ENCODE measurements around the gene DUSP3.

The DUSP3 gene

DNA sequence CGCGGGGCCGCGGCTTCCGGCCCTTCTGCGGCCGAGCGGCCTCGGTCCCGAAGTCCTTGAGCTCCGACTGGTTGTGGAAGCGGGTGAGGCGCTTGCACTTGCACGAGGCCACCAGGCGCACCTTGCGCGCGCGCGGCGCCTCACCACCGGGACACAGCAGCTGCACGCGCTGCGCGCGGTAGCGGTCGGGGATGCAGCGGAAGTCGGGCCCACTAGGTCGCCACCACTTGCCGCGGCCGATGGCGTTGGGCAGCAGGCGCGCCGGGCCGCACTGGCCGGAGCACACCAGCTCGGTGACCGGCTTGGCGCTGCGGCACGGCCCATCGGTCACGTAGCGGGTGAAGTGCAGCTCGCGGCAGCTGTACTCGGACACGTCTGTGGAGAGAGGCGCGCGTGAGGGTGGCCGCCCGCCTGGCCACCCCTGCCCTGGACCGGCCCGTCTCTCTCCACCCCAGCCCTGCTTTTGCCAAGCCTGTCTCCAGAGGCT lies 23.3 kb downstream of the DUSP3 start:
- peaks cover 5% of the 10 kb centered on the region for H3K4me1 Mint-ChIP-seq
- H3K9me3 Mint-ChIP-seq, result no peaks in the 10 kb centered on the region
- H3K4me3 Mint-ChIP-seq, result no peak overlapping the region
- peak; percentile 42 for DNase-seq
- H3K36me3 Mint-ChIP-seq, result no peaks in the 10 kb centered on the region
- H3K27me3 Mint-ChIP-seq, result peaks cover 93% of the 10 kb centered on the region
- CTCF ChIA-PET, result interaction anchor here (1.5 to 13.8 kb wide), 5 partner anchors 9 to 178 kb away, joined by 3 to 445 read pairs (median 19); no protein-coding TSS in a partner anchor
- H3K27ac Mint-ChIP-seq, result no peak overlapping the region

DNA sequence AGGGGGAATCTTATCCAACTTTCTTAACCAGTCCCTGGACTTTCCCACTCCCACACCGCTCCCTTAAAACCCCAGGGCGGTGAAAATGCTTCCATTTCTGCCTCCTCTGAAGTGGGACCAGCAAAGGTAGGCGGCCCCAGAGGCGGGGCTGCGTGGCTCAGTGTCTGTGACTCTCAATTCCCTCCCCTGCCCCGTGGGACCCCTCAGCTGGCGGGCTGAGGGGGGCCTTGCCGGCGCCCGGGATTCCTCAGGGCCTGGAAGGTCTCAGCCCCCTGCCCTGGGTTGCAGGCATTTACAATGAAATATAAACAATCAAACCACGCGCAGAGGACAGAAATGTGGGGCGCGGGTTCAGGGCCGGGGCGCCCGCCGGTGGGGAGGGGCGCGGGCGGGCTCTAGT lies 23.8 kb downstream of the DUSP3 start:
- H3K4me1 Mint-ChIP-seq, result peaks cover 9% of the 10 kb centered on the region
- no peaks in the 10 kb centered on the region for H3K9me3 Mint-ChIP-seq
- no peak for DNase-seq
- H3K4me3 Mint-ChIP-seq, result no peak overlapping the region
- H3K27me3 Mint-ChIP-seq, result peaks cover 93% of the 10 kb centered on the region
- H3K36me3 Mint-ChIP-seq, result no peaks in the 10 kb centered on the region
- no peak overlapping the region for H3K27ac Mint-ChIP-seq
- CTCF ChIA-PET, result interaction anchor here (1.8 to 13.8 kb wide), 3 partner anchors 9 to 58 kb away, joined by 4 to 445 read pairs (median 19); no protein-coding TSS in a partner anchor

DNA sequence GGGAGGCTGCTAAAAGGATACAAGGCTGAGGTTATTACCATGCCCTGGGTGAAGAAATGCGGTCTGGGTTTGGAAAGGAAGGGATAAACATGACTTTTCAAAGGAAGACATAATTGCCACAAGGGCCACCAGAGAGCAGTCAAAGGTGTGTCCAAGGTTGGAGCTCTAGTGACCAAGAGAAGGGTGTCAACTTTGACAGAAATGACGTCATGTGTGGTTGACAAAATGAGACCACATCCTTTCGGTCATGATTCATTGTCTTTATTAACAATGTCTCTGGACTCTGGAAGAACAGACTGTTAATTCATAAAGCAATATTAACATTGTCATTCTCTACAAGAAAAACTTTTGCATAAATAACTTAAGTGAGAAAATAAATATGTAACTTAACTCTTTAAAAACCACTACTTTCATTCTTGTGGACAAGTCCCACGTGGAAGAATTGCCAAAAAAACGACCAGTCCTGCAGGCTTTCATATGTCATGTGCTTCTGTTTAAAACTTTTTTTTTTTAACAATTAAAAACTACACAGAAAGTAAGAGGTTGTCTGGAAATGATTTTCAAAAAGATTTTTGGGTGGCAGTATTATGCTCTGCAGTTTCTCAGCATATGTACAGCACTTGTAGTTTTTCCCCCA lies 25.2 kb downstream of the DUSP3 start:
- no peak for DNase-seq
- Mint-ChIP-seq H3K4me3 (no peak overlapping the region), H3K27ac (no peak overlapping the region), H3K4me1 (peaks cover 15% of the 10 kb centered on the region), H3K27me3 (peaks cover 92% of the 10 kb centered on the region), H3K36me3 (no peaks in the 10 kb centered on the region), H3K9me3 (no peaks in the 10 kb centered on the region)
- CTCF ChIA-PET, result interaction anchor here (1.0 to 1.9 kb wide), 2 partner anchors 12 to 59 kb away, joined by 5 to 10 read pairs; no protein-coding TSS in a partner anchor

DNA sequence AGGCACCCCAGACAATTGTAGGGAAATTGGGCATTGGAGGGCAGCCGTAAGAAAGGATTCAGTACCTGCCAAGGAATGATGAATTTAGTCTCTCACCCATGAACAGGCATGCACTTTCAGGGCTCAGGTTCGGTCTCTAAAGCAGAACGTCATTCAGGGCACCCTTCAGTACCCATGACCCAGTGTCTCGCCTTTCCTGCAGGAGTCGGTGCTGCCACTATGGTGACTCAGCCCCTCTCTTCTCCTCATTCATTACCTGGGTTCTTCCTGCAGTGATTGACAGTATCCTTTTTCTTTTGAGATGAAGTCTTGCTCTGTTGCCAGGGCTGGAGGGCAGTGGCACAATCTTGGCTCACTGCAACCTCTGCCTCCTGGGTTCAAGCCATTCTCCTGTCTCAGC lies 28.6 kb downstream of the DUSP3 start:
- DNase-seq, result no peak
- H3K9me3 Mint-ChIP-seq, result no peaks in the 10 kb centered on the region
- H3K27ac Mint-ChIP-seq, result no peak overlapping the region
- no peak overlapping the region for H3K4me3 Mint-ChIP-seq
- CTCF ChIA-PET, result interaction anchor here (0.9 to 1.7 kb wide), 2 partner anchors 9 to 10 kb away, joined by 3 to 6 read pairs; no protein-coding TSS in a partner anchor
- peaks cover 79% of the 10 kb centered on the region for H3K27me3 Mint-ChIP-seq
- peaks cover 9% of the 10 kb centered on the region for H3K4me1 Mint-ChIP-seq
- H3K36me3 Mint-ChIP-seq, result no peaks in the 10 kb centered on the region

DNA sequence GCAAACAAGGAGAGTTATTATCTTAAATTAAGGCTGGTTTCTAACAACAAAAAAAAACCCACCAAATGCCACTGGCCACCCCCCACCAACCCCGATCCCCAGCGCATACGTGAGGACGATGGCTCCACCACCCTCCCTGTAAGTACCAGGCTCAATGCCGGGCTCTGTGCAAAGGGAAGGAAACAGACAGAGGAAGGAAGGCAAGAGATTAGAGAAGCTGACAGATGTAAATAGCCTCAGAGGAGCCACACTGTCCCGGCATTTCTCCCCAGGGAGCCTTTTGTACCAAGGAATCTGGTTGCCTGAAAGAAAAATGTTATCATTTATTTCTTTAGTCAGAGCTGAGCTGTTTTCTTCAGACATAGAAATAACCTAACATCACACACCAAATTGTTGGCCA lies 33.2 kb downstream of the DUSP3 start:
- peaks cover 70% of the 10 kb centered on the region for H3K27me3 Mint-ChIP-seq
- CTCF ChIA-PET, result interaction anchor here (1.0 to 1.2 kb wide), 3 partner anchors 10 to 50 kb away, joined by 3 to 4 read pairs (median 4); no protein-coding TSS in a partner anchor
- H3K27ac Mint-ChIP-seq, result no peak overlapping the region
- no peak for DNase-seq
- no peak overlapping the region for H3K4me3 Mint-ChIP-seq
- H3K4me1 Mint-ChIP-seq, result peaks cover 9% of the 10 kb centered on the region
- H3K36me3 Mint-ChIP-seq, result no peaks in the 10 kb centered on the region
- no peaks in the 10 kb centered on the region for H3K9me3 Mint-ChIP-seq

DNA sequence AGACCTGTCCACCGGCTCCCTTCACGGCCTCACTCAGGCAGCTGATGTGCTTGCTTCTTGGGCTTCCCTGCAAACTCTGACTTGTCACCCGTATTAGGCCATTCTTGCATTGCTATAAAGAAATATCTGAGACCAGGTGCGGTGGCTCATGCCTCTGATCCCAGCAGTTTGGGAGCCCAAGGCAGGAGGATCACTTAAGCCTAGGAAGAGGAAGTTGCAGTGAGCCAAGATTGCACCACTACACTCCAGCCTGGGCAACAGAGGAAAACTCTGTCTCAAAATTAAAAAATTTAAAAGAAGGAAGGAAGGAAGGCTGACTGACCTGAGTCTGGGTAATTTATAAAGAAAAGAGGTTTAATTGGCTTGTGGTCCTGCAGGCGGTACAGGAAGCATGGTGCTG lies 37.1 kb downstream of the DUSP3 start:
- no peaks in the 10 kb centered on the region for H3K36me3 Mint-ChIP-seq
- no peaks in the 10 kb centered on the region for H3K9me3 Mint-ChIP-seq
- H3K27ac Mint-ChIP-seq, result no peak overlapping the region
- CTCF ChIA-PET, result no interaction called here
- H3K4me3 Mint-ChIP-seq, result no peak overlapping the region
- H3K4me1 Mint-ChIP-seq, result no peaks in the 10 kb centered on the region
- peaks cover 65% of the 10 kb centered on the region for H3K27me3 Mint-ChIP-seq
- DNase-seq, result no peak

DNA sequence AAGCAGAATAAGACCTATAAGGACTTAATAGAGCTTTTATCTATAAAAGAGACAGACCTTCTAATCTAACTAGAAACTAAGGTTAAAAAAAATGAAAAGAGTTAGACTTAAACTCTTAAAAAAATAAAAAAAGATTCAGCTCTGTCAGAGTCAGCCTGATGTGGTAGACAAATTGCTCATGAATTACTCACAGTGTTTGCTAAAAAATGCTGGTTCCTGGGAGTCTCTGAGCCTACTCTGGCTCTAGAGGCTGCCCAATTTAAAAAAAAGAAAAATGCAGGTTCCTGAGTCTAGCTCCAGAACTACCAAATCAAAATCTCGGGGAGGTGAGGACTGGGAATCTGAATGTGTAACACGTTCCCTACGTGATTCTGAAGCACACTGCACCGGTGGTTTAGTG lies 38.2 kb downstream of the DUSP3 start:
- no peak for DNase-seq
- H3K9me3 Mint-ChIP-seq, result no peaks in the 10 kb centered on the region
- CTCF ChIA-PET, result interaction anchor here (0.8 to 1.3 kb wide), 2 partner anchors 19 to 47 kb away, joined by 3 to 4 read pairs; no protein-coding TSS in a partner anchor
- H3K36me3 Mint-ChIP-seq, result no peaks in the 10 kb centered on the region
- no peak overlapping the region for H3K27ac Mint-ChIP-seq
- no peak overlapping the region for H3K4me3 Mint-ChIP-seq
- no peaks in the 10 kb centered on the region for H3K4me1 Mint-ChIP-seq
- peaks cover 60% of the 10 kb centered on the region for H3K27me3 Mint-ChIP-seq

DNA sequence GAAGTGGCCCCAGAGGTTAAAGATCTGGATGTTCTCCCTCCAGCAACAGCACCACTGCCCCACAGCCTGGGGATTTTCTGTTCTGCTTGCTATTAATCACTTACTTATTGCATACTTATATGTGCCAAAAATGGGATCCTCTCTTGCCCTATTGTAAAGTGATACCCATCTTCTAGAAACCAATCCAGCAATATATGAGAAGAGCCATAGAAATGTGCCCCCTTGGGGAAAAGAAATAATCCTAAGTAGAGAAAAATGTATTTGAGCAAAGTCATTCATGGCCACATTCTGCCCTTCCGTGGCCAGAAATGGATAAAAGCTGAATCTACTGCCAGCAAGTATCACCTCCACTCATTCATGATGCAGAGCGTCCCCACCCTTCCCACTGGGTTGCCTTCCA lies 41.1 kb downstream of the DUSP3 start:
- Mint-ChIP-seq H3K4me1 (no peaks in the 10 kb centered on the region), H3K4me3 (no peak overlapping the region), H3K36me3 (no peaks in the 10 kb centered on the region), H3K27ac (no peak overlapping the region), H3K9me3 (peaks cover 1% of the 10 kb centered on the region), H3K27me3 (peaks cover 44% of the 10 kb centered on the region)
- CTCF ChIA-PET, result interaction anchor here (1.3 kb wide), 1 partner anchor 29 kb away, joined by 4 read pairs; no protein-coding TSS in a partner anchor
- DNase-seq, result no peak

DNA sequence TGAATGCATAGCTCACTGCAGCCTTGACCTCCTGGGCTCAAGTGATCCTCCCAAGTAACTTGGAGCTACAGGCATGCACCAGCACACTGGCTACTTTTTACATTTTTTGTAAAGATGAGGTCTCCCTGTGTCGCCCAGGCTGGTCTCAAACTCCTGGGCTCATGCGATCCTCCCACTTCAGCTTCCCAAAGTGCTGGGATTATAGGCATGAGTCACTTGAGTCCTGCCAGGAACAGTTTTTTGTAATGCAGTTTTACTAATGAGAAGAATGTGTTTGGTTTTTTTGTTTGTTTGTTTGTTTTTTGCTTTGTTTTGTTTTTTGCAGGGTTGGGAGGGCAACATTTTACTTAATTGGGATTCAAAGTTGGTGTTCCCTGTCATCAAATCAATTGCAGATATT lies 42.4 kb downstream of the DUSP3 start:
- CTCF ChIA-PET, result no interaction called here
- Mint-ChIP-seq H3K4me1 (no peaks in the 10 kb centered on the region), H3K9me3 (peaks cover 1% of the 10 kb centered on the region), H3K4me3 (no peak overlapping the region), H3K27ac (no peak overlapping the region), H3K27me3 (peaks cover 37% of the 10 kb centered on the region), H3K36me3 (no peaks in the 10 kb centered on the region)
- no peak for DNase-seq

DNA sequence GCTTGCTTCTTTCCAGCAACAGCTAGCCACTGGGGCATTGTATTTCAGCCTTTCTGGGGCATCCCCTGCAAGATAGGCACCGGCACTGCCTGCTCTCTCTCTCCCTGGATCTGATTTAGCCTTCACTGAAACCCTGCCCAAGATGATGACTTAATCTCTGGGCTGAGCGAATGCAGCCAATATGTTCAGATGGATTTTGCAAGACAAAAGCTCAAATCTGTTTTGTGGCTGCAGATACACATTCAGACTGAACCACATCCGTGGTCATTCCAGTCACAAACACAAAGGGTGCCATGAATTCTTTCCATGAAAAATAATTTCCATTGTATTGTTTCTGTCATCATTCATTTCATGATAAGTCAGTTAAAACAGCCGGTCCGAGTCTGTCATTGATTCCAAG lies 44.4 kb downstream of the DUSP3 start:
- no peak overlapping the region for H3K4me3 Mint-ChIP-seq
- peaks cover 27% of the 10 kb centered on the region for H3K27me3 Mint-ChIP-seq
- peaks cover 1% of the 10 kb centered on the region for H3K9me3 Mint-ChIP-seq
- H3K36me3 Mint-ChIP-seq, result no peaks in the 10 kb centered on the region
- CTCF ChIA-PET, result interaction anchor here (1.0 to 1.2 kb wide), 2 partner anchors 10 to 210 kb away, joined by 3 to 4 read pairs; no protein-coding TSS in a partner anchor
- no peak overlapping the region for H3K27ac Mint-ChIP-seq
- DNase-seq, result no peak
- H3K4me1 Mint-ChIP-seq, result no peaks in the 10 kb centered on the region

DNA sequence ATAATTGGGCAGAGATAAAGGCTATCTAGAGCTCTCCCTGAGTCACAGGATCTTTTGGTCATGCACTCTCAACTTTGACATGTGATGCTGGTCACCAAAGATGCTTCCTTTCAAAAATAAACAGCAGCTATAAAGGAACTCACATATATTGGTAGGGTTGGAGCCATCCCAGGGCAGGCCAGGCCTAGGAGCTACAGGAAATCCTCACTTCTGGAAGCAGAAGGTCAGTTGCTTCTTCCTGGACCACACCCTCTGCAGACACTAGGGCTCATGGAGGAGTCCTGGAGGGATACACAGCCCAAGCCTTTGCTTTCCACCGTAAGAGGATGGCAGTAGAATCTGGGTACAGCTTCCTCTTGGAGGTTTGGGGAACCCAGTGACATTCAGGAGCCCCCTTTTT lies 44.8 kb downstream of the DUSP3 start:
- Mint-ChIP-seq H3K4me3 (no peak overlapping the region), H3K4me1 (no peaks in the 10 kb centered on the region), H3K36me3 (no peaks in the 10 kb centered on the region), H3K27ac (no peak overlapping the region), H3K9me3 (peaks cover 1% of the 10 kb centered on the region), H3K27me3 (peaks cover 27% of the 10 kb centered on the region)
- CTCF ChIA-PET, result interaction anchor here (1.0 to 1.2 kb wide), 2 partner anchors 9 to 210 kb away, joined by 3 to 4 read pairs; no protein-coding TSS in a partner anchor
- DNase-seq, result no peak

DNA sequence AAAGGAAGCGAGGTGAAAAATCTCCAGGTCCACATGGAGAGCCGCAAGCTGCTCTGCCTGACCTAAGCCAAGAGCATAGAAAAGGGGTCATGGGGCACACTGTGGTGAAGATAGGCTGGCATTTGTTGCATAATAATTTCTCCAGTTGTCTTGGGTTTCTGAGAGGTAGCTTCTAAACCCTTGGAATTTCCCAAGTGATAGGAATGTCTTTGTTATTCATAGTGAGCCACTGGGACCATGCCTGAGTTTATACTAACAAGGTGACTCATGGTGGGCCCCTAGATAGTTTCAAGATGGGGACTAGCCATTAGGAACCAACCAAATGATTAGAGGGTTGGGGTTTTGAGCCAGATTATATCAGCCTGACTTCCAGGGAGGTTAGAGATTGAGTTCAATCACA lies 45.8 kb downstream of the DUSP3 start:
- no peak overlapping the region for H3K4me3 Mint-ChIP-seq
- H3K4me1 Mint-ChIP-seq, result no peaks in the 10 kb centered on the region
- CTCF ChIA-PET, result no interaction called here
- DNase-seq, result no peak
- H3K27ac Mint-ChIP-seq, result no peak overlapping the region
- H3K36me3 Mint-ChIP-seq, result no peaks in the 10 kb centered on the region
- H3K27me3 Mint-ChIP-seq, result peaks cover 25% of the 10 kb centered on the region
- H3K9me3 Mint-ChIP-seq, result peaks cover 1% of the 10 kb centered on the region

DNA sequence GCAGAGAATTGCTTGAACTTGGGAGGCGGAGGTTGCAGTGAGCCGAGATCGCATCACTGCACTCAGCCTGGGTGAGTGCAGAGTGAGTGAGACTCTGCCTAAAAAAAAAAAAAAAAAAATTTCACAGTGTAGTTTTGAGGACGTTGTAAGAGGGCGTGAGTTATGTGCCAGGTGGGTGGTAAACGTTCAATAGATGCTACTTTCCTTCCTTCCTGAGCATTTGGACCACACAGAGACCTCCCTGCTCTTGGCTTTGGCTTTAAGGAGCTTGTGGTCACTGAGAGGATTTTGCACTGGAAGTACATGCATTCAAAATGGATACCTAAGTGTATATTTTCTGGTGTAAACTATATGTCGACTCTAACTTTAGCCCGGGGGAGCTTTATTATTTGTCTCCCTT lies 50.7 kb downstream of the DUSP3 start:
- CTCF ChIA-PET, result interaction anchor here (0.6 to 1.9 kb wide), 4 partner anchors 30 to 348 kb away, joined by 3 to 5 read pairs (median 4); no protein-coding TSS in a partner anchor

DNA sequence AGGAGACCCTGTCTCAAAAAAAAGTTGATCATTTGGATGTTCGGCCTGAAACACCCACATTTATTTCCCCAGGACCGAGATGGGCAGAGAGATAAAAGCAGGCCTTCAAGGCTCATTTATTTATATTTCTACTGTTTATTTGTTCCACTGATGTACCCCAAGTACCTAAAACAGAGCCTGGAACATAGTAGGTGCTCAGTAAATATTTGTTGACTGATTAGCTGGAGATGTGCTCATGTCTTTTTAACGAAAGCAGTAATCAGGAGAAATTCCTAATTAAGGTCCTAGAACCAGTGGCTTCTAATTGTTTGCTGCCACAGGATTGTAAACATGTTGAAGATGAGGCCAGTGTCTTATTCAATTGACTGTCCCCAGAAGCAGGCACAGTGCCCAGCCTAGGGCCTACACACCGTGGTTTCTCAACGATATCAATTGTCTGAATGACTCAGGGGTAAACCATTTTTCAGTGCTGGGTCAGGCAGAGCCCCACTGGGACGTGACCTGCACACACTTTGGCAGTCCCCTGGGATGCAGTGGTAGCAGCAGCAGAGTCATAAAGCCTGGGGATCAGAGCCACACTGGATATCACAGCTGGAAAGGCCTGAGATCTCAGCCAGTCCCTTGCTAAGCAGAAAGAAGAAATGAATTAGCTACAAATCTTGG lies 54.9 kb downstream of the DUSP3 start:
- Mint-ChIP-seq H3K27me3 (peaks cover 4% of the 10 kb centered on the region), H3K4me1 (peaks cover 19% of the 10 kb centered on the region), H3K4me3 (no peak overlapping the region), H3K27ac (no peak overlapping the region), H3K36me3 (peaks cover 4% of the 10 kb centered on the region), H3K9me3 (no peaks in the 10 kb centered on the region)
- CTCF ChIA-PET, result interaction anchor here (0.8 to 1.3 kb wide), 3 partner anchors 10 to 37 kb away, joined by 4 read pairs; no protein-coding TSS in a partner anchor
- no peak for DNase-seq

More for the DNA sequence above, 50.7 kb downstream of the DUSP3 start:
- peaks cover 5% of the 10 kb centered on the region for H3K27me3 Mint-ChIP-seq
- H3K4me3 Mint-ChIP-seq, result no peak overlapping the region
- no peak overlapping the region for H3K27ac Mint-ChIP-seq
- H3K9me3 Mint-ChIP-seq, result no peaks in the 10 kb centered on the region
- no peaks in the 10 kb centered on the region for H3K4me1 Mint-ChIP-seq
- DNase-seq, result no peak
- no peaks in the 10 kb centered on the region for H3K36me3 Mint-ChIP-seq
